ENCODE results near the gene EIF4ENIF1.
"Not testable (repeated sequence)": the region's sequence is repeated elsewhere in the genome, so short reads cannot be mapped to it uniquely, and the experiment has no call there.

The EIF4ENIF1 gene, protein sequence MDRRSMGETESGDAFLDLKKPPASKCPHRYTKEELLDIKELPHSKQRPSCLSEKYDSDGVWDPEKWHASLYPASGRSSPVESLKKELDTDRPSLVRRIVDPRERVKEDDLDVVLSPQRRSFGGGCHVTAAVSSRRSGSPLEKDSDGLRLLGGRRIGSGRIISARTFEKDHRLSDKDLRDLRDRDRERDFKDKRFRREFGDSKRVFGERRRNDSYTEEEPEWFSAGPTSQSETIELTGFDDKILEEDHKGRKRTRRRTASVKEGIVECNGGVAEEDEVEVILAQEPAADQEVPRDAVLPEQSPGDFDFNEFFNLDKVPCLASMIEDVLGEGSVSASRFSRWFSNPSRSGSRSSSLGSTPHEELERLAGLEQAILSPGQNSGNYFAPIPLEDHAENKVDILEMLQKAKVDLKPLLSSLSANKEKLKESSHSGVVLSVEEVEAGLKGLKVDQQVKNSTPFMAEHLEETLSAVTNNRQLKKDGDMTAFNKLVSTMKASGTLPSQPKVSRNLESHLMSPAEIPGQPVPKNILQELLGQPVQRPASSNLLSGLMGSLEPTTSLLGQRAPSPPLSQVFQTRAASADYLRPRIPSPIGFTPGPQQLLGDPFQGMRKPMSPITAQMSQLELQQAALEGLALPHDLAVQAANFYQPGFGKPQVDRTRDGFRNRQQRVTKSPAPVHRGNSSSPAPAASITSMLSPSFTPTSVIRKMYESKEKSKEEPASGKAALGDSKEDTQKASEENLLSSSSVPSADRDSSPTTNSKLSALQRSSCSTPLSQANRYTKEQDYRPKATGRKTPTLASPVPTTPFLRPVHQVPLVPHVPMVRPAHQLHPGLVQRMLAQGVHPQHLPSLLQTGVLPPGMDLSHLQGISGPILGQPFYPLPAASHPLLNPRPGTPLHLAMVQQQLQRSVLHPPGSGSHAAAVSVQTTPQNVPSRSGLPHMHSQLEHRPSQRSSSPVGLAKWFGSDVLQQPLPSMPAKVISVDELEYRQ

GRCh38 chr22:31489632-31490495 lies at the start of gene EIF4ENIF1:
EIF4ENIF1 (minus strand) TSS chr22:31489842; CDS start chr22:31488718, 1,124 bp downstream.
- peak; percentile 23 for DNase-seq

DNA sequence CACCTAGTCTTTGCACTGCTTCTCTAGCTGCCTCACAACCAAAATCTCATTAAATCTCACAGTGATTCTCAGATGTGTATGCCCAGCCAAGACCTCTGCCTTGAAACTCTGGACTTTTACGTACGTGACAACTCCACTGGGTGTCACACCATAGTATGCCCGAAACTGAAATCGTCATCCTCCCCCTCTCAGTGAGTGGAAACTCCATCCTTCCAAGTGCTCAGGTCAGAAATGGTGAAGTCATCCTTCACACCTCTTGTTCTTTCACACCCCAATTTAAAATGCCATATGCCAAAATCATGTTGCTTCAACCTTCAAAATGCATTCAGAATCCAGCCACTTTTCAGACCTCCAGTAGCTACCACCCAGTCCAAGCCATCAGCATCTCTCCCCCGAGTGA lies 49.2 kb upstream of the EIF4ENIF1 start:
- no peak for DNase-seq

DNA sequence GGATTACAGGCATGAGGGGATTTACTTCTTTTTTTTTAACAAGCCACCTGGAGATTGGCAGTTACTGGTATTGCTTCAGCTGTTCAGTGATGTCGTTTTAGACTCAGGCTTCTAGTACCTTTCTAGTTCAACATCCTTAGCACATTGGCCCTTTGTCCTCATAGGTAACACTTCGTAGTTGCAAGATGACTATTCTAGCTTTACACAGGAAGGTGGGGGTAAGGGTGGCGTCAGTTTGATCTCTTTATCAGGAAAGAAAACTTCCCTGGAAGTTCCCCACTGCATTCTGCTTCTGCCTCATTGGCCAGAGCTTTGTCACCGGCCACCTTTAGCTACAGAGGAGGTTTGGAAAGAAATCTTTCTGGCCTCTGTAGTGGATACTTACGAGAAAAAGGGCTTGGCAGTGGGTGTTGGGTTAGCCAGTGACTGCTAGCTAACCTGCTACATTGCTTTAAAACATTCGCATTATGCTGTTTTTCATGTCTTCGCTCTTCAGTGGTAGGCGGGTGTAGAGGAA lies 47.4 kb upstream of the EIF4ENIF1 start:
- DNase-seq = no peak

GRCh38 chr22:31533374-31533773 lies 43.7 kb upstream of the EIF4ENIF1 start:
- no peak for DNase-seq

DNA sequence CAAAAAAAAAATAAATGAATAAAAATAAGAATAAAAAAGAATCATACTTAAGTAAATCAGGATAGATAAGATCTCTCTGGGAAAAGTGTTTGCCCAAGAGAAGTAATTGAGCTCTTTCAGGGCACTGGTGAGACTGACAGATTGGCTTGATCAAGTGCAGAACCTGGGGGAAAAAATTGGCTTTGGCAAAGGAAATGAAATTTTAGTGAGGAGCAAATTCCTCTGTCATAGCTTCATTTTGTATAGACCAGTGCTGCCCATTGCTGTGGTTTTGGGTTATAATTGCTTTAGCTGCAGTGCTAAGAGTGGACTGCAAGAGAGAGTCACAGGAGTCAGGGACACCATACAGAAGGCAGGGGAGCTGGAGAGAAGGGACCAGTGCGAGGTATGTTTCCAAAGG lies 42.4 kb upstream of the EIF4ENIF1 start:
- no peak for DNase-seq

DNA sequence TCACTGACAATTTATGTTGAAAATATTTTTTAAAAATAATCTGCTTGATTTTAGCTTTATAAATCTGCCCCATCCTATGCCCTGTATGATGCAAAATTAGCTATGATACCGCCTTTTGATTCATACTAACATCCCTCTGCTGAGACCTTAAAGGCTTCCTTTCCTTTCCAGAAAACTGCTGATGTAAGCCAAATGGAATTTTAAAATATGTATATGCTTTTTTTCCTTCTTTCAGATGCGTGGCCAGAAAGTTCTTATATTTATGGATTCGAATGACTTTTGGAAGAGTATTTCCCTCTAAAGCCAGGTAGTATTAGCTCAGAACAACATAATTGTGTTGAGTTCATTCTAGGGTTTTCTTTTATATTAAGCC lies 41.2 kb upstream of the EIF4ENIF1 start:
- no peak for DNase-seq

GRCh38 chr22:31526270-31526669 lies 36.6 kb upstream of the EIF4ENIF1 start:
- no peak for DNase-seq

DNA sequence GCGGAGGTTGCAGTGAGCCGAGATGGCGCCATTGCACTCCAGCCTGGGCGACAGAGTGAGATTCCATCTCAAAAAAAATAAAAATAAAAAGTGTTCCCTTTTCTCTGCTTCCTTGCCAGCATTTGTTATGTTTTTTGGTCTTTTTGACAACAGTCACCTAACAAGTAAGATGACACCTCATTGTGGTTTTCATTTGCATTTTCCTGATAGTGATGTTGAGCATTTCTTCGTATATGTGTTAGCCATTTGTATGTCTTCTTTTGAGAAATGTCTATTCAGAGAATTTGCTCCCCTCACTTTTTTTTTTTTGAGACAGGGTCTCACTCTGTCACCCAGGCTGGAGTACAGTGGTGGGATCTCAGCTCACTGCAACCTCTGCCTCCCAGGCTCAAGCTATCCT lies 34.5 kb upstream of the EIF4ENIF1 start:
- DNase-seq = not testable (repeated sequence)

GRCh38 chr22:31520051-31520450 lies 30.4 kb upstream of the EIF4ENIF1 start:
- no peak for DNase-seq

DNA sequence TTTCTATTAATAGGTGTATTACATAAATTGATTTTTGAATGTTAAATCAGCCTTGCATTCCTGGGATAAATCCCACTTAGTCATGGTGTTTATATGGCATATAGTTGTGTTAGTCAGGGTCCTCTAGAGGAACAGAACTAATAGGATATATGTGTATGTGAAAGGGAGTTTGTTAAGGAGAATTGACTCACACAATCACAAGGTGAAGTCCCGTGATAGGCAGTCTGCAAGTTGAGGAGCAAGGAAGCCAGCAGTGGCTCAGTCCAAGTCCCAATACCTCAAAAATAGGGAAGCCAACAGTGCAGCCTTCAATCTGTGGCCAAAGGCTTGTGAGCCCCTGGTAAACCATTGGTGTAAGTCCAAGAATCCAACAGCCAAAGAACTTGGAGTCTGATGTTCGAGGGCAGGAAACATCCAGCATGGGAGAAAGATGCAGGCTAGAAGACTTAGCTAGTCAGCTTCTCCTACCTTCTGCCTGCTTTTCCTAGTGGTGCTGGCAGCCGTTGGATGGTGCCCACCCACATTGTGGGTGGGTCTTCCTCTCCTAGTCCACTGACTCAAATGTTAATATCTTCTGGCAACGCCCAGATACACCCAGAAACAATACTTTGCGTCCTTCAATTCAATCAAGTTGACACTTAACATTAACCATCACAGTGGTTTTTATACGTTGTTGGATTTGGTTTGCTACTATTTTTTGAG lies 19.6 kb upstream of the EIF4ENIF1 start:
- no peak for DNase-seq

- DNase-seq = no peak
Observed at GRCh38 chr22:31508536-31508935, 18.9 kb upstream of the EIF4ENIF1 start.

GRCh38 chr22:31507517-31507916 lies 17.9 kb upstream of the EIF4ENIF1 start:
- not testable (repeated sequence) for DNase-seq

GRCh38 chr22:31504282-31504681 lies 14.6 kb upstream of the EIF4ENIF1 start:
- DNase-seq = no peak

- no peak for DNase-seq
Observed at GRCh38 chr22:31503211-31503964, 13.7 kb upstream of the EIF4ENIF1 start.

DNA sequence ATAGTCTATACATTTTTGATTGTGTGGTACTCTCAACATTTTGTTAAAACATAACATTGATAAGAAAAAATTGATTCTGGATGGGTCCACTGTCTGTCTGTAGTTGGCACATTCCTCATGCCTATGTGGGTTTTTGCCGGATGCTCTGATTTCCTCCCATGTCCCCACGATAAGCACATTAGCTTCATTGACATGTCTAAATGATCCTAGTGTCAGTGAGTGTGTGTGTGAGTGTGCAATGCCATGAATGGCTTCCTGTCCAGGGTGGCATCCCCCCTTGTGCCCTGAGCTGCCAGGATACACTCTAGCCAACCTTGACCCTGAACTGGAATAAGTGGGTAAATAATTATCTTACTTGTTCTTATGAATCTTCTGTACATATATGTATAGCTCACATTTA lies 12.1 kb upstream of the EIF4ENIF1 start:
- no peak for DNase-seq

GRCh38 chr22:31497148-31497938 lies 7.7 kb upstream of the EIF4ENIF1 start:
- no peak for DNase-seq

DNA sequence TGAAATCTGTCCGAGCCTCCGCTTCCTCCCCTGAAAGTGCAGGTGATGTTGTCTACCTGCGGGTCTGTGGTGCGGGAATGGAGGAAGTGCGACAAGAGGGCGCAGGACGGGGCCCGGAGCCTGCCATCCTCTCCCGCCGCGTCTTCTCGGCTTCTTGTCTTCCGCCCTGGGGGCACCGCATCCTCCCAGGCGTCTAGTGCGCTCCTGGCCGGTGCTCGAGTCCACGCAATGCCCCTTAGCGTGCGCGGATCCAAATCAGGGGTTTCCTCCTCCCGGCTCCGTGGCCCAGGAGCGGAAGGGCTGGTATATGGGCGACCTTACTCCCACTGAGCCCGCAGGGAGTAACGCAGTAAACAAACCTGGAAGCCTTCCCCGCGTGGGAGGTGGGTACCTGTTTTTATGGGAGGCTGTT lies 7.1 kb upstream of the EIF4ENIF1 start:
- DNase-seq = no peak

DNA sequence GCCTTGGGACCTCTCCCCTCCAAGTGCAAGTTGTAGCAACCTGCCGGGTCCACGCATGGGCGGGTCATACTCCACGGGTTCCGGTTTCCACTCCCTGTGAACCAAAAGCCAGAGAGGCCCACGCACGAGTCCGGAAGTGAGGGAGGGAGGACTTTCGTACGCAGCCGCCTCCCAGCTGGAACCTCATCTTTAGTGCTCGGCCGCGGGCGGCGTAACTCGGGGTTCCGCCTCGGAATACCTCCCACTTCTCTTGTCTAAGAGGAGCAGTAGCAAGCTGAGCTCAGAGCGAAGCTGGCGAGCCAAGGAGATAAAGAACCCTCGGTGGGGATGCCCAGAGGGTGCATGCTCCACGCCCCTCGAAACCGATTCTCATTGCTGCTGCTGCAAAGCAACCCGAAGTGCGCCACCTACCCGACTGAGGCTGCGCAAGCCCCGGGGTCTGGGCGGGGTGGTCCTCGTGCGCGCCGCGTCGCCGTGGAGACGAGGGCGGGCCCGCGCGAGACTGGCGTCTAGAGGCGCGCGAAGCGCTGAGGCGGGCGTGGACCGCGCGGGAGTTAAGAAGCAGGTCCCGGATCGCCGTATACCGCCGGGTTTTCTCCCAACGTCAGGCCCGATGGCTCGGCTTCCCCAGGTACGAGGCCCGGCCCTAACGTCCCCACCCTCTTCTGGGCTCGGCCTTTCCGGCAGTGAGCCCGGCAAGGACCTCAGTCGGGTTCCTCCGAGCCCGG lies 6.5 kb upstream of the EIF4ENIF1 start, which contains the start of gene SFI1:
TSS of gene SFI1 (plus strand) at position 530 of the 728 bp plus-strand sequence. CDS start 11,749 bp downstream, outside the sequence.
- DNase-seq = peak; percentile 47

GRCh38 chr22:31495343-31495742 lies 5.7 kb upstream of the EIF4ENIF1 start:
- DNase-seq = no peak

All from DMS79 treated with DMSO at 0.1 percent for 48 hours (cell line).